Measurements from ENCODE around the gene NRROS.

DNA sequence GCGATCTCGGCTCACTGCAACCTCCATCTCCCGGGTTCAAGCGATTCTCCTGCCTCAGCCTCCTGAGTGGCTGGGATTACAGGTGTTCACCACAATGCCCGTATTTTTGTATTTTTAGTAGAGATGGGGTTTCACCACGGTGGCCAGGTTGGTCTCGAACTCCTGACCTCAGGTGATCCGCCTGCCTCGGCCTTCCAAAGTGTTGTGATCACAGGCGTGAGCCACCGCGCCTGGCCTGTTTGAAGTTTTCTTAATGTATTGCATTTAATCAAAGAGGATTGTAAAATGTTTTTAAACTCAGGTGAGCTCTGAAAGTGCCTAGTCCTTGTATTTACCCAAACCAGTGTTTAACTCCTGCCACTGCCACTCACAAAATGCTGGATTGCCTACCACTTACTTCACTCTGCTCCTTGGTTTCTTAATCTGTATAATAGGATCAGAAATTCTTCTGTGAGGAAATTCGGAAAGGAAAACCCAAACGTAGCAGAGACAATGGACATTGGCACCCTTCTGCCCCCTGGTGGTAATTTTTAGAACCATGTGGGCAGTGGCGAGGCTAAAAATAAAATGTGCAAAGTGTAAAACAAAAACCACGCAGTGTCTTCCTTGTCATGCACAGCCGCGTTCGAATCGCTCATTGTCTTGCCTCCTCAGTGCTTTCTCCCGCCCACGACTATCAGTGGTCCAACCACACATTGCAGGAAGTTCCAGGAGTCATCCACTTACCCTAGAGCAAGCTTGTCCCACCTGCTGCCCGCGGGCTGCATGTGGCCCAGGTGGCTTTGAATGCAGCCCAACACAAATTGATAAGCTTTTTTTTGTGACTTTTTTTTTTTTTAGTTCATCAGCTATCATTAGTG, 45.3 kb downstream of the NRROS start:
- TF ChIP-seq, protein P1, sequence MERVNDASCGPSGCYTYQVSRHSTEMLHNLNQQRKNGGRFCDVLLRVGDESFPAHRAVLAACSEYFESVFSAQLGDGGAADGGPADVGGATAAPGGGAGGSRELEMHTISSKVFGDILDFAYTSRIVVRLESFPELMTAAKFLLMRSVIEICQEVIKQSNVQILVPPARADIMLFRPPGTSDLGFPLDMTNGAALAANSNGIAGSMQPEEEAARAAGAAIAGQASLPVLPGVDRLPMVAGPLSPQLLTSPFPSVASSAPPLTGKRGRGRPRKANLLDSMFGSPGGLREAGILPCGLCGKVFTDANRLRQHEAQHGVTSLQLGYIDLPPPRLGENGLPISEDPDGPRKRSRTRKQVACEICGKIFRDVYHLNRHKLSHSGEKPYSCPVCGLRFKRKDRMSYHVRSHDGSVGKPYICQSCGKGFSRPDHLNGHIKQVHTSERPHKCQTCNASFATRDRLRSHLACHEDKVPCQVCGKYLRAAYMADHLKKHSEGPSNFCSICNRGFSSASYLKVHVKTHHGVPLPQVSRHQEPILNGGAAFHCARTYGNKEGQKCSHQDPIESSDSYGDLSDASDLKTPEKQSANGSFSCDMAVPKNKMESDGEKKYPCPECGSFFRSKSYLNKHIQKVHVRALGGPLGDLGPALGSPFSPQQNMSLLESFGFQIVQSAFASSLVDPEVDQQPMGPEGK (CRISPR knock-in tag; IDR thresholded peaks at IDR 0.05; ENCODE audit: borderline replicate concordance) = no peak
- TF ChIP-seq ZC3H10 (CRISPR knock-in tag; IDR thresholded peaks at IDR 0.05) (no peak), ZNF8 (CRISPR knock-in tag; IDR thresholded peaks at IDR 0.05) (no peak), SNAI2 (CRISPR knock-in tag; IDR thresholded peaks at IDR 0.05) (no peak), TCF4 (CRISPR knock-in tag; IDR thresholded peaks at IDR 0.05; ENCODE audit: borderline replicate concordance) (no peak), PPARA (CRISPR knock-in tag; IDR thresholded peaks at IDR 0.05; ENCODE audit: borderline replicate concordance) (no peak), ARNTL (CRISPR knock-in tag; IDR thresholded peaks at IDR 0.05; ENCODE audit: borderline replicate concordance, low read depth) (no peak), ZNF565 (CRISPR knock-in tag; conservative IDR thresholded peaks at IDR 0.05; ENCODE audit: low read depth) (no peak)
- TF ChIP-seq, protein P2, sequence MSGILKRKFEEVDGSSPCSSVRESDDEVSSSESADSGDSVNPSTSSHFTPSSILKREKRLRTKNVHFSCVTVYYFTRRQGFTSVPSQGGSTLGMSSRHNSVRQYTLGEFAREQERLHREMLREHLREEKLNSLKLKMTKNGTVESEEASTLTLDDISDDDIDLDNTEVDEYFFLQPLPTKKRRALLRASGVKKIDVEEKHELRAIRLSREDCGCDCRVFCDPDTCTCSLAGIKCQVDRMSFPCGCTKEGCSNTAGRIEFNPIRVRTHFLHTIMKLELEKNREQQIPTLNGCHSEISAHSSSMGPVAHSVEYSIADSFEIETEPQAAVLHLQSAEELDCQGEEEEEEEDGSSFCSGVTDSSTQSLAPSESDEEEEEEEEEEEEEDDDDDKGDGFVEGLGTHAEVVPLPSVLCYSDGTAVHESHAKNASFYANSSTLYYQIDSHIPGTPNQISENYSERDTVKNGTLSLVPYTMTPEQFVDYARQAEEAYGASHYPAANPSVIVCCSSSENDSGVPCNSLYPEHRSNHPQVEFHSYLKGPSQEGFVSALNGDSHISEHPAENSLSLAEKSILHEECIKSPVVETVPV (CRISPR knock-in tag; IDR thresholded peaks at IDR 0.05) = no peak
- TF ChIP-seq, protein P3, sequence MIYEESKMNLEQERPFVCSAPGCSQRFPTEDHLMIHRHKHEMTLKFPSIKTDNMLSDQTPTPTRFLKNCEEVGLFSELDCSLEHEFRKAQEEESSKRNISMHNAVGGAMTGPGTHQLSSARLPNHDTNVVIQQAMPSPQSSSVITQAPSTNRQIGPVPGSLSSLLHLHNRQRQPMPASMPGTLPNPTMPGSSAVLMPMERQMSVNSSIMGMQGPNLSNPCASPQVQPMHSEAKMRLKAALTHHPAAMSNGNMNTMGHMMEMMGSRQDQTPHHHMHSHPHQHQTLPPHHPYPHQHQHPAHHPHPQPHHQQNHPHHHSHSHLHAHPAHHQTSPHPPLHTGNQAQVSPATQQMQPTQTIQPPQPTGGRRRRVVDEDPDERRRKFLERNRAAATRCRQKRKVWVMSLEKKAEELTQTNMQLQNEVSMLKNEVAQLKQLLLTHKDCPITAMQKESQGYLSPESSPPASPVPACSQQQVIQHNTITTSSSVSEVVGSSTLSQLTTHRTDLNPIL (CRISPR knock-in tag; IDR thresholded peaks at IDR 0.05; ENCODE audit: low read depth) = no peak

All from SK-N-SH treated with all-trans-retinoic acid at 6 μM for 48 hours (cell line).